HG02973 (cell line): Measurements from ENCODE around the gene PLXNB2.

Experiments
- ATAC-seq: cut with Tn5 transposase; IDR thresholded peaks from one replicate; pipeline ENCODE4 v1.9.1; 2021; ENCODE audit warnings: moderate library complexity; ENCODE audit not compliant: unreplicated experiment

The PLXNB2 gene

DNA sequence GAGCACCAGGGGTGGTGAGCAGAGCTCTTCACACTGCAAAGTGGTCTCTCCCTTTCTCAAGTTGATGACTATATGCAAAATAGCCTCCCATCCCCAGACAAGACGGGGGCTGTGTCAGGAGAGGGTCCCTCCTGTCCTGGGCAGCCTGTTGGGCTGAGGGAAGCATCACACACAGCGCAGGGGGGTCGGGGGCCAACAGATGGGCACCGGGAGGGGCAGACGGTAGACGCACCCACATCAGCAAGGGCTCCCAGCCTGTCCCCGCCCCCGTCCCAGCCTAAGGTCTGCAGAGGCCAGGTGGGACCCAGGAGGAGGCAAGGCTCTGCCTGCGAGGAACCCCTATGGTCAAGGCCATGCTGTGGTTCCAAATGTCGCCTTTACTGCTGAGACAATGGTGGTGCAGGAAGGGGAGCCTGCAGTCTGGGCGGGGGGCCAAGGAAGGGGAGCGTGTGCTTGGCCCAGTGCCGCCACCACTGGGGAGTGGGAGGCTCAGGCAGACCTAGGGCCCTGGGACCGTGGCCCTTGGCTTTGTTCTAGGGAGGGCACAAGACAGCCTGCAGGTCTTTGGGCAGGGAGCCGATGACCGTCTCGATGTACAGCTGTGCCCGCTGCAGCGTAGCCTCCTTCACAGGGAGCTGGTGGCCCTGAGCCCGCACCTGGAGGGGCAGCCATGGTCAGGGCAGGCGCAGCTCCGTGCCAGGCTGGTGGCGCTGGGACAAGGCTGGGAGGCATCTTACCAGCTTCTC, 4.3 kb upstream of the PLXNB2 start:
- no peak for ATAC-seq

DNA sequence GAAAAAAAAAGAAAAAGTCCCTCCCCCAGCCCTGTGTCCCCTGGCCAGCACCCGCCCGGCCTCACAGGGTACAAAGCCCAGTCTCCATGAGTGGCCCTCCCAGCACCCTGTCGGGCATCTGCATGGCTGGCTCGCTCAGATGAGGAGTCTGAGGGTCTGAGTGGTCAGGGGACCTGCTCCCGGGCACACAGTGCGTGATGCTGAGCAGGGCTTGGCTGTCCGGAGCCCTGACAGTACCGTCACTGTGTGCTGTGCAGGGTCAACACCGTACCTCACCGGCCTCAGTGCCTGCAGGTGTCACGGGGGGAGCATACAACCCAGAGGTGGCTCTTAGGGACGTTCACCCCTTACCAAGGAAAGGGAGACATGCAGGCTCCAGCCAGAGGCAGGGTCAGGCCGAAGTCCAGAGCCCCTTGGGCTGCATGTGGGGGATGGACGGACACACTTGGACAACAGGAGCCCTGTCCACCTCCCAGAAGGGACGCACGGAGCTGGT, 3.6 kb upstream of the PLXNB2 start:
- no peak for ATAC-seq

DNA sequence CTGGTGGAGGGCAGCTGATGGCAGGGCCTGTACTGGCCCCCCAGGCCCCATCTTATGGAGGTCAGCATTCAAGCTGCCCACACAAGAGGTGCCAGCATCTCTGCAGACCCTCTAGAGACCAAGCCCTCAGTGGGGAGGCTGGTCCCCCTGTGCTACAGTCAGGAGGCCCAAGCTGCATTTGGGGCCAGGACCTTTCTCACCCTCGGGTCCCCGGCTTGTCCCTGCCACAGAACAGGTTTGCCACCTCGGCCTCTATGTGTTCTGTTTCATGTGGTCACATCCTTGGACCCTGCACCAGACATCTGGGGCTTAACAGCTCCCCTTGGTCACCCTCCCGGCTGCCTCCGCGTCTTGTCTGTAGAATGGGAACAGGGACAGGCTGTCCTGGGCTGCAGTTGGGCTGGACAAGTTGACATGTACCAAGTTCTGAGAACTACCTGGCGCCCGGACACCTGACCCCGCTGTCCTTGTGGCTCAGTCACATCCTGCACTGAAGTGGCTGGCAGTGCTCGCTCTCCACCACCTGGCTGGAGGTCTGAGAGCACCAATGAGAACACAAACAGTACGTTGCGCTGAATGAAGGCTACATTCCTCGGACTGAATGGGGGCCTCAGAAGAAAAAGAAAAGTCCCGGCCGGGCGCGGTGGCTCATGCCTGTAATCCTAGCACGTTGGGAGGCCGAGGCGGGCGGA, 2.7 kb upstream of the PLXNB2 start:
- no peak for ATAC-seq

DNA sequence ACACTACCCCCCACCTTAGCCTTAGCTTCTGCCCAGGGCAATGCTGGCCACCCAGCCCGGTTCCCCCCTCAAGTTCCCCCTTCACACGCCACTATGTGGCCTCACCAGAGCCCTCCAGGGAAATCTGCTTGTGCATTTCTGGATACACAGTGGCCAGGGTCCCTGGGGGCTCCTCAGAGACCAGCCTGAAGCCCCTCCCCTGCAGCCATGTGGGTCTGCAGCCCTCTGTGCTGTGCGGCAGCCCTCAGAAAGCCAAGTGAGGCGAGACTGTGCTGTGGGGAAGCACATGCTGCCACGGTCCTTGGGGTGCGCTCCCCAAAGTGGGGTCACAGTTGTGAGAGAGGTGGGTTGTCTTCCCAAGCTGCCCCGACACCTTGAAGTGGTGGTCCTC, 2.1 kb upstream of the PLXNB2 start:
- ATAC-seq: no peak

DNA sequence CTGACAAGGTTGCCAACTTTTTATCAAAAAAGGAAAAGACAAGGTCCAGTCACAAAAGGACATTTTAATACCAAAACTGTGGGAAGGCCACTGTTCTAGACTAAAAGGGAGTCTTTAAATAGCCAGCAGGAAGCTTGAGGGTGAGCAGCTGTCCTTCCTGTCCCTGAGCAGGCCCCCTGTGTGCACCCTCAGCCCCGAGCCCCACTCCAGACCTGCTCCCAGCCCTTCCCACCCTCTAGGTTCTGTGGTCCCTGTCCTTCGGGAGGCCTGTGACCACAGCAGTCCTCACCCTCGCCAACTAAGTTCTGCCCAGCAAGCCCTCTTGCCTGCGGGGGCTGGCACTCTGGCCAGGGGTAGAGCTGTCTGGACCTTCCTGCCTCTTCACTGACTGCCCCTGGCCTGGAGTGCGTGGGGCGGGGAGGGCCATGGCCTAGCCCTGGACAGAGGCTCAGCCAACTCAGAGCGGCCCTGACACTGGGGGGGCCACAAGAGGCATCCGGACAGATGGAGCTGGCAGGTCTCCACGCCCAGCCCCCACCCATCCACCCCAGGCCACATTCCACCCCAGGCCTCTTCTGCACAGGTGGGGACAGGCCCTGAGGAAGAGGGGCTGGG, 1.6 kb upstream of the PLXNB2 start:
- no peak for ATAC-seq

DNA sequence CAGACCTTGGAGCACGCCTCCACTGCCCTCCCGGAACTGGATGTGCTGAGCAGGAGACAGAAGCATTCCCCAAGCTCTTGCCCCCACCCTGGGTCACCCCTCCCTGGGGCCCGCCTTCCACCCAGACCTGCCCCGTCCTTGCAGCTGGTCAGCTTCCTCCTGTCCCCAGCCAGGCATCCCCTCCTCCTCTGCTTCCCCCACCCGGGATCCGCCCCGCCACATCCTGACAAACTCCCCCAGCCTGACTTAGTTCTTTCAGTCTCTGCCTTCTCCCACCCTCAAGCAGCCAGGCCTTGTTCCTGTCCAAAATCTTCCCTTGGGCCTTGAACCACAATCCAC, 1.1 kb upstream of the PLXNB2 start:
- ATAC-seq: no peak

DNA sequence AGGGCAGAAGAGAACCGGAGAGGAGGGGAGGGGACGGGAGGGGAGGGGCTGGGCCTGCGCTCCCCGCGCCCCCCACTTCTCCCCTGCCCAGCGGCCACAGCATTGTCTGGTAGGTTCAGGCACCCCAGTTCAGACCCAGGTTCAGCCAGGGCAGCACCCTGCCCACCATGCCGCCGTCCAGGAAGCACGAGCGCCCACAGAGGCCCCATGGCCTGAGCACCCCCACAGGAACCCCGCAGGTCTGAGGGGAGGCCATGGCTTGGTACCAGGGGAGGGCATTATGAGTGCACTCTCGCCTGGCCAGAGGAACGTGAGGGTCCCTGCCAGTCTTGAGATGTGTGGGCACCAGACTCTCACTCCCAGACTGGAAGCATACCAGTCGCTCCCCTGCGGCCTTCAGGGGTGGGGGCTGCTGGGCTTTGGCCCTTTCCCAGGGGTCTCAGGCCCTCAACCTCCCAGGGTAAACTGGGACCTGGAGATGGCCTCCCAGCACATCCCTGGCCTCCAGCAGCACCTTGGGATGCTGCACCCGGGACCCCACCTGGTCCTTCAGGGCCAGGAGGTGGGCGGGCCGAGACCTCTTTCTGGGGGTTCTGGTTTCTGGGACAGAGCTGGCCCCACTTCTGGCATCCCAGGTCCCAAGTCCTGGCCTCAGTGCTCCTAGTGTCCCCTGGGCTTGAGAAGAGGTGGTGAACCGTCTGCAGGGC, 597 bp upstream of the PLXNB2 start:
- no peak for ATAC-seq

DNA sequence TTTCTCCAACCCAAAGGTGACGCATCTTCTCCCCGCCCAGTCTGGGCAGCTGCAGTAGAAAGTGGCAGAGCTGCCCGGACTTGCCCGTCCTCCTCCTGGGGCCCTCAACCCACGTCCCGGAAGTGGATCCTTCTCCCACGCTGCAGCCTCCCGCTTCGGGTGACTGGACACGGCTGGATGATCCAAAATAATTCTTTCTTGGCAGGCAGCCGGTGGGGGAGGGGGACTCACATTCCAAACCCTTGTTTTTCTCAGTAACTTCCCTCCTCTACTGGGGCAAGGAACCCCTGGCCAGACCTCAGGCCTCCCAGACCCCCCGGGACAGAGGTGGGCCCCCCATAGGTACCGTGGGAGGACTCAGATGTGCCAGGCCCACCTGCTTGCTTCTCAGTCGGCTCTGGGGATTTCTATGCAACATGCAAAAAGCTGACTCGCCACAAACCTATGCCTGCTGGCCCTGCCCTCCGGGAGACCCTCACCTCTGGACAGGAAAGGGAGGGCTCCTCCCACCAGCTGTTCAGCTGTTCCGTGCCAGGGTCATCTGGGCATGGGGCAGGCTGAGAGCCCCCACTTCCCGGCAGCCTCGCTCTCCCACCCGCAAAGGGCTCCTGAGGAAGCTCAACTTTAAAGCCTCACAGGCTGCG, 1.4 kb downstream of the PLXNB2 start:
- no peak for ATAC-seq

DNA sequence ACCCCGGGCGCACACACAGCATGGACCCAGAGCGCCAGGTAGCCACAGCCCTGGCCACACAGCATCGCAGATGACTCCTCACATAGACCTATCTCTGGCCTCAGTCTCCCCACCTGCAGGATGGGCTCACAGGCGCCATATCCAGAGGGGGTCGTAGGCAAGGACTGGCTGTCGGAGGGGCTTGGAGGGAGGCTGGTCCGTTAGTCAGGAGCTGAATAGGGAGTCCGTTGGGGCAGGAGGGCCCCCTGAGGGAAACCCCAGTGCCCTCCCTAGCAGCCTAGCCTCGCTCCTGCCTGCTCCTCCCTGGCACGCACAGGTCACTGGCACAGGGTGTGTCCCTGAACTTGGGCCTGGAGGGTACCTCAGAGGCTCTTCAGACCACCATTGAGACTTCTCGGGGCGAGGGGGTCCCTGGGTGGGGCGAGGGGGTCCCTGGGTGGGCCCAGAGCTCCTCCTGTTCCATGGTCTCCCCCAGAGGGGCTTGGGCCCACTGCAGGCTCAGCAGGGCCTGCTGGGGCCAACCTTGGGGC, 2.0 kb downstream of the PLXNB2 start:
- ATAC-seq: no peak

DNA sequence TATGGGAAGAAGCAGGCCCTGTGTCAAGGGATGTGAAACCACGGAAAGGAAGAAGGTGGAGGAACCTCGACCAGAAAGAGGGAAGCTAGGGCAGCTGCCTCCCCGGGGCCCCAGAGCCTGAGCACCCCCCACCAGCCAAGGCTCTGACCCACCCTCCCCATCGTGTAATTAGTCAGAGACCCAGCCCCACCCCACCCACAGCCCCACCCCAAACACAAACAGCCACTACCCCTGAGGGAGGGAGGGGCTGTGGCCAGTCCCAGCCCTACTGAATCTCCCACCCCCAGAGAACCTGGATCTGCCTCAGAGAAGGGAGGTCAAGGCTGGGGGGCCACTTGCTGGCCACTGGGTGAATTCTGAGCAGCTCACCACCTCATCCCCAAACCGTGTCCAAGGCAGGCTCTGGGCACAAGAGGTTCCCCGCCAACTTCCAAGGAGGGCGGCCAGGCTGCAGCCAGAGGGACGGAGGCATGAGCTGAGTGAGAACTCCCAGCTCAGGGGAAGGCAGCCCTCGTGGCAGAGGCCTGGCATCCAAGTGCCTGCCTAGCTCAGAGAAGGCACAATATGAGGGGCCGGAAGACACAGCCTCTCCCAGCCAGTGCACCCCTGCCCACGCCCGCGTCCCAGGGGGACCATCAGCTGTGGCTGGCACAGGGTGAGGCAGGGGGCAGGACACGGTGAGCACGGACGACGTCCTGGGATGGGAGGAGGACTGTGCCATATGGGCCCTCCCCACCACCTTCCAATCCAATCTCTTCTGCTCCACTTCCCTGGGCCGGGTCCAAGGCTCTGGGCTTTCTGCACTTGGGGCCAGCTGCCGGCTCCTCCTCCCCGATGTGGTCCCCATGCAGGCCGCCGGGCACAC, 2.7 kb downstream of the PLXNB2 start:
- no peak for ATAC-seq

DNA sequence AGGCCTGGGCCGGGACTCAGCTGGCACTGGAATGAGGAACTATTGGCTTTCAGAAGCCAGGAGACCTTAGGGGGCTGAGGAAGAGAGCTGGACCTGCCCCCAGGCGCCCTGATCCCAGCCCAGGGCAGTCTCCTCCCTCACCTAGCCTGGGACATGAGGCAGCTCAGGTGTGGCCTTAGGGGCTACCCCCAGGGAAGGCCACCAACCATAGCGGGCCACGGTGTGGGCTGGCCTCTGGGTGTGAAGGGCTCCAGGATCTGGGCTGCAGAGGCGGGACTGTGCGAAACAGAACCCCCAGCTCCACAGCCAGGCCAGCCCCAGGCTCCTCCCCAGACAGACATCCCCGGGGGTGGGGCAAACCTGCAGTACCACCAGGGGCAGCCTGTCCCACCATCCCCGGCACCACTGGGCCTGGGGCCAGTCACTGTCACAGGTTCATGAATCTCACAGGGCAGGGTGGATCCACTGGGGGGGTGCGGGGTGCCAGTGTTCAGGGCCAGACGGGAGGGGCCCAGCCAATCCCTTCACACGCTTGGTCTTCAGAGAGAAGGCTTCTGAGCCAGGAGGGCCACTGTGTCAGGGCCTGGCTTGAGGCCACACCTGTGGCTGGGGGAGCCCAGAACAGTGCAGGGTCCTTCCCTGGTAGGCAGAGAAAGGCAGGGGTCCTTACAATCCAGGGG, 3.5 kb downstream of the PLXNB2 start:
- ATAC-seq: no peak

DNA sequence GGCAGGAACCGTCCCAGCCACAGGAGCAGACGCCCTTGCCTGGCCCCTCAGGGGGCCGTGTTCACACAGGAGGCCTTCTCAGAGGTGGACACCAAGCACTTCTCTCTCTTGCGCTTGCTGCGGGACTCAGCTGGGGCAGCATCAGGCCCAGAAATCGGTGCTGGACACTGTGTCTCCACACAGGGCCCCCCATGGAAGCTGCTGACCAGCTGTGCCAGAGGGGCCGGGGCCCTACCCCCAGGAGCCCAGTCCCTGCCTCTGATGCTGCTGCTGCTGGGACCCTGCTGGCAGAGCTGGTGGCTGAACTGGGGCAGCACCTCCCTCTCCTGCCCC, 4.0 kb downstream of the PLXNB2 start:
- no peak for ATAC-seq

DNA sequence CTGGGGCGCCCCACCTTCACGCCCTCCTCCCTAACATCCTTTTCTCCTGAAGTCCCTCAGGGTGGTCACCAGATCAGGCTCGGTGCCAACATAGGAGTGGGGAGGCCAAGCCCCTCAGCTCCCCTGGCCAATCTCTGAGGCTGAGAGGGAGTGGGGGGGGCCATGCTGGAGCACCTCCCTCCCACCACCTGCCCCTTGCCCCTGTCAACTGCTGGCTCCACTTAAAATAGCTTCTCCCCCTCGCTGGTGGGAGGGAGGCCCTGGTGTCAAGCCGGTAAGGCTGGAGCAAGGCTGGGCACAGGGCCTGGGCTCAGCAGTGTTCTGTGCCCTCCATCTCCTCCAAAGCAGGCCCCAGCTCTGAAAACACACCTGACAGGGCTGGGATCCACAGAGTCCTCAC, 4.9 kb downstream of the PLXNB2 start:
- no peak for ATAC-seq

DNA sequence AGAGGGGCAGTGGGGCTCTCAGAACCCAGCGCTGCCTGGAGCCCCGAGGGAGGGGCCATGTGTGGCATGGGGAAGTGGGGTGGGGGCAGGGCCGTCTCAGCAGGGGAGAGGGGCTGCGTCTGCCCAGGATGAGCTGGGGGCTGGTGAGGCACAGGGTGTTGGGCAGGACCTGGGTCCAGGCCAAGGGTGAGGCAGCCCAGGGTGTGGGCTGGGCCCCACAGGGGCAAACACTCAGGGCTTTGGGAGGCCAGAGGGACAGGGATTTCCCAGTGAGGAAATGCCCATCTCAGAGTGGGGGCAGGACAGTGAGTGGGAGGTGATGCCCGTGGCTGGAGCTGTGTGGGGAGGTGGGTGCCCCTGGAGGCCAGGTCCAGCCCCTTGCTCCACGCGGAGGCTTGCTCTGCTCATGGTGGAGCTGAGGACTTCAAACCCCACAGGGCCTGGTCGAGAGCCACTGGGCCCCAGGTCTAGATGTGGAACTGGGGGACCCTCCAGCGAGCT, 5.4 kb downstream of the PLXNB2 start:
- ATAC-seq: no peak

DNA sequence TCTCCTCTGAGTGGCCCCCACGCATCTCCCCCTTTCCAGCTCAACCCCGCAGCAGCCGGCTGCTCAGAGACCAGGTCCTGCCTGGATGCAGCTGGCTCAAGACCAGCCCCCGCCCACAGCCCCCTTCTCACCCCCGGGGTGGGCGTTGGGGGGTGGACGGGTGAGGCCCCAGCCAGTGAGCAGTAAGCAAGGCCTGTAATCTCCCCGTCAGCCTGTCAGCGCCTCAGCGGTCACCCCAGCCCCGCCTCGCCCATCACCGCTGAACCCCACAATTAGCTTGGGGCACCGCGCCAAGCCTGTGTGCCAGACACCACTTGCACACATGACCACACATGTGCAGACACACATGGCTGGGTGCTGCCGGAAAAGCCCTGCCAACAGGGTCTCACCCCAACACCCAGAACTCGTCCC, 5.9 kb downstream of the PLXNB2 start:
- no peak for ATAC-seq

DNA sequence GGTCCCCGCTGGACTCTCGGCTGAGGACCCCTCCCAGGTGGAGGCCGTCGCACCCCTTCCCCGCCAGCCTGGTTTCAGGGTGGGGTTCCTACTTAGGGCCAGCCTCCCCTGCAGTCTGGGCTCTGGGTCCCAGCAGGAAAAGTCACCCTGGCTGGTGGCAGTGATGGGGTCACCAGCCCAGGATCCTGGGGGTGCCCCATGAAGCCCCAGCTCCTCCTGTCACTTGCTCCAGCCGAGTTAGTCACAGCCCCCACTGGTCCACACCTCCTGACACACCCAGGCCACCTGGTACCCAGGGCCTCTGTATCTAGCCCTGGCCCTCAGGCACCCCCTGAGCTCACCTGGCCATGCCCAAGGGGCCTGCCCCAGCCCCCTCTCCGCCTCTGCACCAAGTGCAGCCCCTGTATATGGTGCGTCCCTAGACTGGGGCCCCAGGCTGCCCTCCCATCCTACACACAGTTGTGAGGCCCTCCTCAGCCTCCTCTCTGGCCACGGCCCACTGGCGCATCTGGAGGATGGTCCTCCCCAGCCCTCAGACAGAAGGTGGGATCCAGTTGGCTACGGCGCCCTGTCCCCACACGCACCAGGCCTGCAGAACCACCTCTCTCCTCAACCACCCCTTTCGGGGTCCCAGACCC, 6.7 kb downstream of the PLXNB2 start:
- ATAC-seq: no peak

DNA sequence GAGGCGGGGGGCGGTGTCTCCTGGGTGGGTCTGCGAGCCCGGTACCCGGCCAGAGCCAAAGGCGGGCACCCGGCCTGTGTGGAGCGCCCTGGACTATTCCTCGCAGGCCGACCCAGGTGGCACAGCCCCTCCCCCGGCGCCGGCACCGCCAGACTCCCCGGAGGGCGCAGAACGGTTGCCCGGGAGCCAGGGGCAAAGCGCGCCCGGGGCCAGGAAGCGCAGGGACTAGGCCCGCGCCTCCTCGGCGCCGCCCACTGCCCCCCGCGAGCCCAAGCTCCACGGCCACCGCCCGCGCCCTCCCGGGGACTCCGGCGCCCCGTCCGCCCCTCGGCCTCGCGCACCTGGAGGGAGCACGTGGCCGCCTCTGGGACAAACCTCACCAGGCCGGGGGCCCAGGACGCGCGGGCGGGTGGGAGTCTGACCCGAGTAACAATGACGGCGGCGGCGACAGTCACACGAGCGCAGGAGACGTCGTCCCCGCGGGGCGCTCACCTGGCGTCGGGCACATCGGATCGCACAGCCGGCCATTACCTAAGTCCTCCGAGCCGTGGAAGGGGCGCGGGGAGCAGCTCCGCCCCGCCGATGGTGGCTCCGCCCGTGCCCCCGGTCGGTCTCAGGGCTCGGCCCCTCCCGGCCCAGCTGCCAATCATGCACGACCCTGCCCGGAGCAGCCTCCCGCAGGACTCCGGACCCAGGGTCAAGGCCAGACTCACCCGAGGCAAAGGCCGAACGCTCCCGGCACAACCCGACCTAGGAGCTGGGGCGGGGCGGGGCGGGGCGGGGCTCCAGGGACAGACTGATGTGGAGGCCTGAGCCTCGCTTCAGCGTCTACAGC, 7.4 kb downstream of the PLXNB2 start:
- ATAC-seq: no peak
